GM19455 (cell line): ENCODE results near the gene RBKS.
"Not testable (repeated sequence)": the region's sequence is repeated elsewhere in the genome, so short reads cannot be mapped to it uniquely, and the experiment has no call there.

Source experiments
- ATAC-seq: cut with Tn5 transposase; IDR thresholded peaks from one replicate; pipeline ENCODE4 v1.9.1; 2021; ENCODE audit not compliant: unreplicated experiment

The RBKS gene

DNA sequence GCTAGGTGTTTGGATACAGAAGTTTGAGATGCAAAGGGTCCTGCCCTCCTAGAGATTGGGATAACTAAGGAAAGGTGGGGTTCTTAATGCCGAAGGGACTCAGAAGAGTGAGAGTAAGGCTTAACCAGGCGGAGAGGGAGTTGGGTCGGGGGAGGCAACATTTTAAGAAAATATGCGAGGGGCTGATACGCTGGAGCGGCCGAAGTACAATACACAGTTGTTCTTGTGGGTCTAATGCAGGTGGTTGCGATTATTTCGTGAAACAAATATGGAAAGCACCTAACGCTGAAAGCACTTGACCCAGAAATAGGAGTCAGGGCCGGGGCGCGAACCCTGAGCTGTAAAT lies 119.0 kb downstream of the RBKS start:
- ATAC-seq, result peak; percentile 12

DNA sequence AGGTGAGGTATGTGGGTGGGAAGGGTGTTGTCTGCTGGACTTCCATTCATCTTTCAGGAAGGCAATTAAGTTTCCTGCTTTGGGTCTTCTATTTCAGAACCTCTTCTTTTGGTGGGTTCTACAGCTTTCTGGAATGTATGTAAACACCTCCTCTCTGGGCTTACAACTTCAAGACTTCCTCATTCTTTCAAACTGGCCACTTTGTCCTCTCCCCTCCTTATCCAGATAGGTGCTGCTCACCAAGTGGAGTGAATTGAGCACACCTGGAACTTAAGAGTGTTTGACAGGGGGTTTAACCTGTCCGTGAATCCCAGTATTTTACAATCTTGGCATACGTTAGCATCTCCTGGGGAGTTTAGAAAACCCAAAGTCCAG lies 123.9 kb downstream of the RBKS start:
- ATAC-seq, result no peak

DNA sequence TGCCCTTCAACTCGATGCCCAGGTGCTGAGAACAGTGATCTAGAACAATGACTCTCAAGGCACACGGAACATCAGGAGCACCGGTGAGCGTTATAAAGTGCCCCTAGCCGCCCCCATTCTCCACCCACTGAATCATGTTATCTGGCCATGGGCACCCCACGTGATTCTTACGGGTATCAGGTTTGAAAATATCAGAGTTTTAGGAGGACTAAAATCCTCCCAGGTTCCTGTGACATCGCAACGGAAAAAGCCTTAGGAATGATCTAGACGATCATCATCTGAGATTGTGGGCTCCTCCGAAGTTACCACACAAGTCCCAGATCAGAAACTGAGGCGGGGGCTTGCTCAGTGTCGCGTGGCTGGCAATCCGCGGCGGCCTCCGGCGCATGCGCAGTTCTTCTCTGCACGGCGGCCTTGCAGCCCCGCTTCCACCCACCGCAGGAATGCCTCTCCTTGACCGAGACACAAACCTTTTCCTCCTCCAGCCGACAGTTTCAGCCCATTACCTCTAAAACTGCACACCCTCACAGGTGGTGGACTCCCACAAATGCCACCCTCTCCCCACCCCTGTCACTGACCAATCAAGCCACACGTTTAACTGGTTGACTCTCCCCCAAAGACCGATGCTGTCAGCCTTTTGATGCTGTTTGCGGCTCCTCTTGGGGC lies 124.4 kb downstream of the RBKS start:
- ATAC-seq, result no peak

DNA sequence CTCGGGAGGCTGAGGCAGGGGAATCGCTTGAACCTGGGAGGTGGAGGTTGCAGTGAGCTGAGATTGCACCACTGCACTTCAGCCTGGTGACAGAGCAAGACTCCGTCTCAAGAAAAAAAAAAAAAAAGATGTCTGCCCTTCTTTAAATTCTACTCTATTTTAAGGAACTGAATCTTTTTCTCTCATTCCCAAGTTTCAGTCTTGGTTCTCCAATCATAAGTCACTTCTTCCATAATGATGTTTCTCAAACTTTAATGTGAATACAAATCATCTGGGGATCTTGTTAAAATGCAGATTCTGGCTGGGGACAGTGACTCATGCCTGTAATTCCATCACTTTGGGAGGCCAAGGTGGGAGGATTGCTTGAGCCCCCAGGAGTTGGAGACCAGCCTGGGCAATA lies 125.7 kb downstream of the RBKS start:
- not testable (repeated sequence) for ATAC-seq

DNA sequence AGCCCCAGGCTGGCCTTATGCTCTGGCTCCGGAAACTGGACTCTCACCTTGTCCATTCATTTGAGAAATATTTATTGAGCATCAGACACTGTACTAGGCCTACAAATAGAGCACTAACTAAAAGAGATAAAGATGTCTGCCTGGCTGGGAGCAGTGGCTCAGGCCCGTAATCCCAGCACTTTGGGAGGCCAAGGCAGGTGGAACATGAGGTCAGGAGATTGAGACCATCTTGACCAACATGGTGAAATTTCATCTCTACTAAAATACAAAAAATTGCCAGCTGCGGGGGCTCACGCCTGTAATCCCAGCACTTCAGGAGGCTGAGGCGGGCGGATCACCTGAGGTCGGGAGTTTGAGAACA lies 126.3 kb downstream of the RBKS start:
- no peak for ATAC-seq

DNA sequence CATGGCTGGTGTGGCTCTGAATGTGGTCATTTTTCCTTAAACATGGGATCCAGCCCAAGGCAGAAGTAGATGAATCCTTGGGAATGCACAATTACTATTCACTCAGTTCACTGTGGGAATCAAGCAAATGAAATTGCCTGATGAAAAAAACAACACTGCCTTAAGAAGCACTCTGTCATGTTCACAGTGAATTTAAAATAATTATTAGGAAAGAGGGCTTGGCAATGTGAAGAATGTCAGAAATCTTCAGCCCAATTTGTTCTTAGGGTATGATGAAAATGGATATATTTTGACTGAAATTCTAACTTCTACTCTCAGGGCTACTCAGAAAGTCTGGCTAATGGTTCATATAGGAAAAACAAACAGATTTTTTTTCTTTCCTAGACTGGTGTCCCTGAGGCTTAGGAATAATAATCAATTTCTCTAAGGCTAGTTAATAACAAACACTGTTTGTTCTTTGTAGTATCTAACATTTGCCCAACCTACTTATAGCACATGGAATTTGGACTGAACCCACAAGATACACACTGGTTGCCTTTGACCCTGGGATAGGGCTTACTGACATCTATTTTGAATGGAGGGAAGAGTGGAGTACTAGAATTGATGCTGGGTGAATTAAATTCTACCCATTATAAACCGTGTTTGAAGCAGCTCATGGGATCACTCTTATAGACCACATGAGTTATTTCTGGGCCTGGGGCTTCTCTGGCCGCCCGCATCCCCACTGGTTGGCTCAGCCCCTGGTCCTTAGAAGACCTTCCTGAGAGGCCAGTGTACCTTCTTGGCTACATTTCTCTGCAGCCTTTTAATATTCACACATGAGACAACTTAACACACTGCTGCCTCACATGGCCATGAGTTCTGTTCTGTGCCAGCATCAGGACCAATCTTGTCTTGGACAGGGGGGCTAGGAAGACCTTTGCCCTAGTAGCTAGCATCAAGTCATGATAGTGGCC lies 127.0 kb downstream of the RBKS start:
- ATAC-seq, result no peak

DNA sequence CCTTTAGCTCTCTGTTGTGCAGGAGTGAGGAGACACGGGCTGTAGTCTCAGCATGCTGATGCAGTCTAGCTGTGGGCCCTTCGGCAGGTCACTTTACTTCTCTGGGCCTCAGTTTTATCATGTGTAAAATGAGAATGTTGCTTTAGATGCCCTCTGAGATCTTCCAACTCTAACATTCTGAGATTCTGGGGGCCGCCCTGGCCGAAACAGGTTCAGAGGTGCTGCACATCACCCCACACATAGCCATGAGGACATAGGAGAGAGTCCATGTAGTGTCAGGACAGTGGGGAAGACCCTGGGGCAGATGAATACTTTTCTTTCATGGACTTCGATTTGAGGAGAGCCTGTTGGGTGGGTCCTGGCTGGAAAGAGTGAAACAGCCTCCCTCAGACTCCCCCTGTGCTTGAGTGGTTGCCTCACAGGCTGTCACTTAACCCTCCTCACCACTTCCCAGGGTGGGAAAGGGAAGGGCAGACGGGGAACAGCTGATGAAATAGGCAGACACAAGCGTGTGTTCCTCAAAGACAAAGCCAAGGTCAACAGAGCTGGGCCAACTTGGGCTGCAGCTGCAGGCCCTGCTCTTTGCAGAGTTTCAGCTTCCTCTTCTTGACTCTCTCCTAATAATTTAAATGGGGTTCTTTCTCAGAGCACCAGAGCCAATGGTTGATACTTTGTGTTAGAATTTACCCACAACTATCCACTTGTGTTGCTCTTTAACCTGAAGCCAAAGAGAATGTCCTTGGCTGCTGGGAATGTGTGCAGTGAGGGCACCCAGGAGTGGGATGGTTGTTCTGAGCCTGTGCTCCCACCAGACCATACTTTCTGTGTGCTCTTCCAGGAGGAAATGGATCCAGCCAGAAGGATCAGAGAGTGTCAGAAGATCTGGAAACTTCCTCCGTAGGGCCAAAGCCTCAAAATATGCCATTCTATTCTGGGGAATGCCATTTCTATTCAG lies 133.4 kb downstream of the RBKS start:
- ATAC-seq, result no peak

DNA sequence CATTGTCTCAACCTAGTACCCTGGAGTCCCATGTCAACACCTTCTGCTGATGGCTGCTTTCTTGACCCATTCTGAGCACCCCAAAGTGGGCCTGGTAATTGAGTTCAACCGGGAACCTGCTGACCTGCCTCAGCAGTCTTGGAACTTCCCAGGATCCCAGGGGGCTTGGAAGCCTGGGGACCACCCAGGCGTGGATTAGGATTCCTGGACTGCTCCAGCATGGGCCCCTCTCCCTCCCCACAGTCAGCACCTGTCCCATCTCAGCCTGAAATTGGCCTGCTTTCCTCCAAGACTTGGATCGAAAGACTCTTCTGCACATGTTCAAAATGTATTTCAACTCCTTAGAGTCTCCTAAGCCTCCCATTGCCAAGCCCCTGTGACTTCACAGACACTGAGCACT lies 134.1 kb downstream of the RBKS start:
- ATAC-seq, result no peak

DNA sequence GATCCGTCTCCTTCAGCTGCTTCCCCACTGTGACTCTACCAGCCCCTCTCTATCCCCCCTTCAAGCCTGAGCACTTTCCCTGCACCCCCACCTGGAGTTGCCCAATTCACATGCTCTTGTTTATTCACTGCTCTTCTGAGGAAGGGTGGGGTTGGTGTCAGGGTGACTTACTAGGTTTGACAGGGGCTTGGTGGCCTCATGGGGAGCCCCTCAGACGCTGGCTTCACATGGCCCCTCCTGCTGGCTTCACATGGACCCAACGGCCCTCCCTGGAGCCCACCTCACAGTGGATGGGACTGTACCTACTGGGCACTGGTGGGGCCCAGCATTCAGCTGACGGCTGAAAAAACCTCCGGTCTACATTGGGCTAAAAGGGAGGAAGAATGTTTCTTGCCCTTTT lies 135.4 kb downstream of the RBKS start:
- no peak for ATAC-seq

DNA sequence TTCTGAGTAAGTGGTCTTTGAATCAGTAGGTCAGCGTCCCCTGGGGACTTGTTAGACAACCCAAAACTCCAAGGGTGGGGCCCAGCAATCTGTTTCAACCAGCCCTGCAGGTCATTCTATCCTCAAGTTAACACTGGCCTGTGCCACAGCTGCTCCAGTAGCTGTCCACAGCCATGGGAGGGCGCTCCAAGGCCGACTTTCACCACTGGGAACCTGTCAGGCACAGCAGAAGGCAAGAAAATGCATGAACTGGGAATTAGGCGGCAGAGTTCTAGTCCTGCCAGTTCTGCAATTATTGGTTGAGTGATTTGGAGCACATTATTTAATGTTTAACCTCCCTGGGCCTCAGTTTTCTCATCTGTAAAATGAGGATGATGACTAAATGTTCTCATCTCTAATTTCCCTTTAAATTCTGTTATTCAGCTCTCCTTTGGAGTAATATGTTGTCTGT lies 136.0 kb downstream of the RBKS start:
- ATAC-seq, result no peak

DNA sequence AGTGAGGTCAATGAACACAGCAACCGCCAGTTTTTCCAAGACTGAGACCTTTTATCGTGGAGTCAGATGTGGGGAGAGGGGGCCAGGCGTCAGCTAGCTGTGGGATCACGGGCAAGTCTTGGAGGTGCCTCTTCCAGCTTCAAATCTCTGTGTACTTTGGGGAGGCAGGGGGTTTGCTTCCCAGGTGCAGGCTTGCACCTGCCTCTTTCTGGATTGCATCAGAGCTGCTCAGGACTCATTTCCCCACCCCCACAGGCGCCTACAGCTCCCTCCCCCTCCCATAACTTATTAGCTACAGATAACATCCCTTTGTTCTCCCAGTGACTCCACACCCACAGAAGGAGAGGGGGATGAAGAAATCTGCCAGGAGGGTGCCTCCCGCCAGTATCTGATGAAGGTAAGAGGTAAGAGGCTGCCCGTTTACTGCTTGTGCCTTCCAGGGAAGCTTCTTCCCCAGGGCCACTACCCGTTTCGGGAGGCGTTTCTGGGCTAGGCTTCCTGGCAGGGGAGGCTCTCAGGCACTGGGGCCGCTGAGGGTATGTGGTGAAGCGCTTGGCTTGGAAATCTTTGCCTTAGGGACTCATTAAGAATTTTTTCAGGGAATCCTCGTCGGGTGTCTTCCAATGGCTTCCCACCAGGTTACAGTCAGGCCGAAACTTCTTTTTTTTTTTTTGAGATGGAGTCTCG lies 137.5 kb downstream of the RBKS start:
- ATAC-seq, result no peak

DNA sequence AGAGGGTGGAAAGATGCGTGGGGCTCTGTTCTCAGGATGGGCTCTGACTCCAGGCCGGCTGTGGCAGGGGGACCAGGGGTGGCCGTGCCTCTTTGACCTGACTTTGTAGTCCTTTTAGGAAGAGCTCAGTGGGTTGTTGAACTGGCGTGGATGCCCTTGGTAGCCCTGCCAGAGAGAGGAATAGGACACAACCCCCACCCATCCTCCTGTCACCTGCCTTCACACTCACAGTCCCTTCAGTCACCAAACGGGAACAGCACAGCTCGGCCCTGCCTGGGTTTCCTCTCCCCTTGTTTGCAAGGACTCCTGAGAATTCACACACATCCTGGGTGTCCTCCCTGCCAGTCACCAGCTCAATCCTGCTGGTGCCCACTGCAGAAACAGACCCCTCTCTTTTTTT lies 138.8 kb downstream of the RBKS start:
- ATAC-seq, result no peak

DNA sequence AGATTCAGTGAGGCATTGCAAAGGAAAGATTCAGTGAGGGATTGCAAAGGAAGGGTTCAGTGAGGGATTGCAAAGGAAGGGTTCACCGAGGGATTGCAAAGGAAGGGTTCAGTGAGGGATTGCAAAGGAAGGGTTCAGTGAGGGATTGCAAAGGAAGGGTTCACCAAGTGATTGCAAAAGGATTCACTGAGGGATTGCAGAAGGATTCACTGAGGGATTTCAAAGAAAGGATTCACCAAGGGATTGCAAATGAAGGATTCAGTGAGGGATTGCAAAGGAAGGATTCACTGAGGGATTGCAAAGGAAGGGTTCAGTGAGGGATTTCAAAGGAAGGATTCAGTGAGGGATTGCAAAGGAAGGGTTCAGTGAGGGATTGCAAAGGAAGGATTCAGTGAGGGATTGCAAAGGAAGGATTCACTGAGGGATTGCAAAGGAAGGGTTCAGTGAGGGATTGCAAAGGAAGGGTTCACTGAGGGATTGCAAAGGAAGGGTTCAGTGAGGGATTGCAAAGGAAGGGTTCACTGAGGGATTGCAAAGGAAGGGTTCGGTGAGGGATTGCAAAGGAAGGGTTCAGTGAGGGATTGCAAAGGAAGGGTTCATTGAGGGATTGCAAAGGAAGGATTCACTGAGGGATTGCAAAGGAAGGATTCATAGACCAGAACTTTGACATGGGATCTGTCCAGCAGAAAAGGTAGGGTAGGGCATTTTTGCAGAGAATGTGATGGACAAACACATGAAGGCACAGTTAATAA lies 141.2 kb downstream of the RBKS start:
- not testable (repeated sequence) for ATAC-seq

DNA sequence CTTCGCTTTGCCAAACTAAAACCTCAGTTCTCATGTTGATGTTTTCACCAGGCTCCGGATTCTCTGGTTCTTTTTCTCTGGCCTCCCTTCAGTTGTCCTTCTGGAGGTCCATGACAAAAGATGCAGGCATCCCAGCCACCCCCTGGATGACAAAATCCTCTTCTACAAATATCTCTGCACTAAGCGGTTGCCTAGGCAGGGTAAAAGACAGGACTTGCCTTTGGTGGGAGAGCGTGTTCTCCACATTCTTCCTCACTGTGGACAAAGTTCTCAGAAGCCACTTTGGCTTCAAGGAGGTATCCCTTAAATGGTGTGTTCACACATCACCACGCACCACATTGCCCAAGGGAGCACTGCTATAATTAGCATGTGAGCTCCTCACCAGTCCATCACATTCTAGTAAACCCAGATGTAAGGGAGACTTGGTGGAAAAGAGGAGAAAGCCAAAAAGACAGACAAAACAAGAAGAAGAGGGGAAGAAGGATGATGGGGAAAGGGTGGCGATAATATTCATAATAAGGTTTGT lies 142.3 kb downstream of the RBKS start:
- no peak for ATAC-seq

DNA sequence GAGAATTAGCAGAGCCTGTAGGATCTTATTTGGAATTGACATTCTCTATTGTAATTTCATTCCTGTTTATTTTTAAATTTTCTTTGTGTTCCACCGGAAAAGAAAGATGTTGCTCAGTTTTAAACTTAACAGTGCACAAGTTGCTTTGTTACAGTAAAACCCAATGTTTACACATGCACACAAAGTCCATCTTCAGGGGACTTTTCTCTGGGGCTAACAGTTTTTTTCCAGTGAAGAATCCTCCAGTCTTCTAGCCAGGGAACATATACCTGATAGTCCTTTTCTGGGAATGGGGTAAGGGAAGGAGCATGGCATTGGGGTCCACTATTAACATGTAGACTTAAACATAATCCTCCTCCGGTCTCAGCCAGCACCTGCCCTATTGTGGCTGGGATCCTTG lies 143.9 kb downstream of the RBKS start:
- ATAC-seq, result no peak

DNA sequence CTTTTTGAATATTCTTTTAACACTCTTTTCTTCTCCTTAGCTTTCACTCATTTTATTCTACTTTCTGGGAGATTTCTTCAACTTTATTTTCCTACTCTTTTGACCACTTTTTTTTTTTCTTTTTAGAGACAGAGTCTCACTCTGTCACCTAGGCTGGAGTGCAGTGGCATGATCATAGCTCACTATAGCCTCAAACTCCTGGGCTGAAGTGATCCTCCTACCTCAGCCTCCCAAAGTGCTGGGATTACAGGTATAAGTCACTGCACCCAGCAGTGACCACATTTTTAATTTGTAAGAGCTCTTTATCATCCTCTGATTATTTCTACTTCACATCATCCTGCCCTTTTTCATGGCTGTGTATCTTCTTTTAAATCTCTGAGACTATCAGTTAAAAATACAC lies 144.7 kb downstream of the RBKS start:
- not testable (repeated sequence) for ATAC-seq

DNA sequence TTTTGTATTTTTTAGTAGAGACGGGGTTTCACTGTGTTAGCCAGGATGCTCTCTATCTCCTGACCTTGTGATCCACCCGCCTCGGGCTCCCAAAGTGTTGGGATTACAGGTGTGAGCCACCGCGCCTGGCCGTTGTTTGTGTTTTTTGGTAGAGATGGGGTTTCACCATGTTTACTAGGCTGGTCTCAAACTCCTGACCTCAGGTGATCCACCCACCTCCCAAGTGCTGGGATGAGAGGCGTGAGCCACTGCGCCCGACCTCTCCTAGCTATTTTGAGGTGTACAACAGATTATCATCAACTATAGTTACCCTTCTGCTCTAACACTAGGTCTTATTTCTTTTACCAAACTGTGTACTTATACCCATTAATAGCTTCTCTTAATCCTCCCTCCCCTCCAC lies 147.6 kb downstream of the RBKS start:
- ATAC-seq, result no peak

DNA sequence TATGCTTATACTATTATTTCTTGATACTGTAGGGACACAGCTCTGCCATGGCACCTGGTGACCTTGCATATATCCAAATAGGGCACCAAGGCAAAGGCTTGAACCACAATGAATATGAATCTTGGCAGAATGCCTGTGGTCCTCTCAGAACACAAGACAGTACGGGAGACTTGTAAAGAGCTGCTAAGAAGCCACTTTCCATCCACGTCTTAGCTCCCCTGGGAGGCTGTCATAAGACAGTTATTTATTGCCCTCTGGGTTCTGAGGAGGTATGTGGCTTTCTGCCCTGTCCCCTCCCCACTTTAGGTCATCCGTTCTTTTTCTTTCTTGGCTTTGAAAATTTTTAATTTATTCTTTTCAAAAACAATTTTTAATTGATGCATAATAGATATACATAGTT lies 148.5 kb downstream of the RBKS start:
- no peak for ATAC-seq

DNA sequence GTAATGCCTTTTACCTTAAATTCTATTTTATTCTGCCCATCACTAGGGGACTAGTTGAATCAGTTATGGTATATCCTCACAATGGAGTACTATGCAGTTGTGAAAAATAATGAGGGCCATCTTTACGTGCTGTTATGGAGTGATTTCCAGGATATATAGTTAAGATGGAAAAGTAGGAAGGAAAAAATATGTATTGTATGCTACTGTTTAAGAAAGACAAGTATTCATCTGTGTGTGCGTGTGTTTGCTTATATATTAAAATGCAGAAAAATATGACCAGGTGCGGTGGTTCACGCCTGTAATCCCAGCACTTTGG lies 151.2 kb downstream of the RBKS start:
- no peak for ATAC-seq
